GM12892 (cell line): Measurements from ENCODE around the gene PPFIA1.

ENCODE experiments used
- POLR2A ChIP-seq: IDR thresholded peaks from 2 replicates; pipeline ENCODE4 v1.6.1; 2011; ENCODE audit warnings: low read depth, low read length, control low read depth
- POLR2AphosphoS5 ChIP-seq: IDR thresholded peaks from 2 replicates; pipeline ENCODE4 v1.6.1; 2011; ENCODE audit warnings: low read depth, low read length, control low read depth

- TF ChIP-seq POLR2A (no peak), POLR2AphosphoS5 (no peak)
Observed at GRCh38 chr11:70333261-70333660, 62.8 kb downstream of the PPFIA1 start.
